Pancreas (tissue), 10 donors: ENCODE data around the gene KCTD17. TPM values are rescaled to one million over a fixed set of nuclear protein-coding genes. Genes with fewer than 3 reads are reported as not detected.

Source experiments
- ATAC-seq, 4 donors: fragments of 200-7000 bp; cut with Tn5 transposase; one replicate each; pipeline versions ENCODE4 v1.8.0 to v1.9.1; 2020; ENCODE audit warnings: mild to moderate bottlenecking in 4 of 4, moderate library complexity in 4 of 4
- DNase-seq, 6 donors: peaks; one replicate each; pipeline ENCODE4 v3.0.0-alpha.2; 2020
- FAIRE-seq: peaks from 2 replicates; lab custom pipeline; 2012; peaks lifted over from hg19 to GRCh38; lab: Jason Lieb, UNC
- H3K27ac ChIP-seq, 4 donors: fragments of 200-600 bp; sonication (generic); 1 replicate in 3 of 4; 2 replicates in 1 of 4; pipeline versions ENCODE4 v1.5.0 to v1.8.0; 2020
- H3K27me3 ChIP-seq, 4 donors: fragments of 200-600 bp; one replicate each; pipeline ENCODE4 v1.8.0; 2021
- H3K36me3 ChIP-seq, 3 donors: fragments of 200-600 bp; sonication (generic) in 1 of 3; one replicate each; pipeline versions ENCODE4 v1.5.0 to v1.8.0; 2020 to 2021
- H3K4me1 ChIP-seq, 3 donors: fragments of 200-600 bp; one replicate each; pipeline ENCODE4 v1.8.0; 2021
- H3K4me3 ChIP-seq, 4 donors: fragments of 200-600 bp; sonication (generic) in 2 of 4; one replicate each; pipeline versions ENCODE4 v1.5.0 to v1.8.0; 2020 to 2021
- H3K9me3 ChIP-seq, 4 donors: fragments of 200-600 bp; one replicate each; pipeline ENCODE4 v1.8.0; 2021
- WGBS, 2 donors: extraction: QIAGEN DNeasy Blood & Tissue Kit; methylation state at CpG; one replicate each; pipeline ENCODE4 v1.1.7; 2013; 5-methylcytosine and 5-hydroxymethylcytosine counted together
- intact Hi-C, 3 donors: fragments of 100-400 bp; cut with DNase I; formaldehyde crosslinking; loops; one replicate each; pipeline versions ENCODE4 v1.11.1 to v1.14.2; 2022
- polyA plus RNA-seq, 2 donors: library from polyadenylated mRNA; stranded (reverse); fragments of 200-250 nt; gene quantifications; one replicate each; pipeline ENCODE4 v1.2.3, GENCODE V29; 2013
- total RNA-seq, 6 donors: library from RNA; stranded (reverse); fragmentation: NEBNext Ultra II Directional in 4 of 6; extraction: Animal tissue kit (Norgen Biotek cat#: 25700) in 4 of 6; gene quantifications; one replicate each; pipeline versions ENCODE4 v1.2.1 to v1.2.4, GENCODE V29; 2021 to 2023
- TF ChIP-seq, protein P1 (sequence below), 4 donors: fragments of 200-600 bp; sonication (generic) in 3 of 4; IDR thresholded peaks; one replicate each; pipeline versions ENCODE4 v1.5.0 to v1.8.0; 2021; ENCODE audit warnings: antibody characterized with exemption in 4 of 4
- donor health status: healthy with polysubstance abuse.
- donor health status: DM: no; HTN: no; CAD: no; lungs with moderate emphysema.
- donor health status: DM: no; HTN: no; CAD: no.
- donor health status: control.
- donor health status: control.
- donor health status: Bipolar disorder and iron deficiency.
- donor health status: DM: yes; HTN: yes; CAD: no.
- donor health status: DM: no; HTN: no; CAD: no.
- donor health status: DM: no; HTN: no; CAD: no.
- donor health status: DM: yes; HTN: yes; CAD: no.

Gene KCTD17
- total and polyA plus RNA-seq, 8 donors, result 2.6 to 11.8 (median 4.4) TPM

GRCh38 chr22:37090920-37091695 is 39.6 kb downstream of the KCTD17 start:
- H3K27ac ChIP-seq, result no peak overlapping the region

DNA sequence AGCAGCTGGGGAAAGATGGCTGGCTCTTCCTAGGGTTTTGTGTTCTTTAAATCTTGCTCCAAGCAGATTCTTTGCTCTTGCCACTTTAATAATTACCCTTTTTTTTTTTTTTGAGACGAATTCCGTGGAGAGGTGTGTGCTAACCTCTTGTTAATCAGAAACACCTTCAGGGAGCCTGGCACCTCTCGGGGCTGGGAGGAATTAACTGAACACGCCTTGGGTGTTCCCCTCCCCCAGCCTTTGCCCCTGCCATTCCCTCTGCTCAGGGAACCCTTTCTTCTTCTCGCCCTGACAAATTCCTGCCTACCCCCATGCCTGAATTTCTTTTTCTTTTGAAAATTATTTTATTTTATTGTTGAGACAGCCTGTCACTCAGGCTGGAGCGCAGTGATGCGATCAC is 40.5 kb downstream of the KCTD17 start:
- H3K4me3 ChIP-seq, result no peak overlapping the region
- DNase-seq (peak in 1 of 6 donors; percentile 11), FAIRE-seq (no peak), ATAC-seq (no peak)
- no peaks in the 10 kb centered on the region for H3K9me3 ChIP-seq
- H3K36me3 ChIP-seq, result no peaks in the 10 kb centered on the region
- 52 to 61% methylated on average over 7 of the region's 7 CpGs for WGBS, 2 donors
- no peaks in the 10 kb centered on the region for H3K4me1 ChIP-seq
- peaks cover 0 to 3% (median 0%) of the 10 kb centered on the region in 4 donors for H3K27me3 ChIP-seq
- no peak overlapping the region for H3K27ac ChIP-seq
- TF ChIP-seq, protein P1, sequence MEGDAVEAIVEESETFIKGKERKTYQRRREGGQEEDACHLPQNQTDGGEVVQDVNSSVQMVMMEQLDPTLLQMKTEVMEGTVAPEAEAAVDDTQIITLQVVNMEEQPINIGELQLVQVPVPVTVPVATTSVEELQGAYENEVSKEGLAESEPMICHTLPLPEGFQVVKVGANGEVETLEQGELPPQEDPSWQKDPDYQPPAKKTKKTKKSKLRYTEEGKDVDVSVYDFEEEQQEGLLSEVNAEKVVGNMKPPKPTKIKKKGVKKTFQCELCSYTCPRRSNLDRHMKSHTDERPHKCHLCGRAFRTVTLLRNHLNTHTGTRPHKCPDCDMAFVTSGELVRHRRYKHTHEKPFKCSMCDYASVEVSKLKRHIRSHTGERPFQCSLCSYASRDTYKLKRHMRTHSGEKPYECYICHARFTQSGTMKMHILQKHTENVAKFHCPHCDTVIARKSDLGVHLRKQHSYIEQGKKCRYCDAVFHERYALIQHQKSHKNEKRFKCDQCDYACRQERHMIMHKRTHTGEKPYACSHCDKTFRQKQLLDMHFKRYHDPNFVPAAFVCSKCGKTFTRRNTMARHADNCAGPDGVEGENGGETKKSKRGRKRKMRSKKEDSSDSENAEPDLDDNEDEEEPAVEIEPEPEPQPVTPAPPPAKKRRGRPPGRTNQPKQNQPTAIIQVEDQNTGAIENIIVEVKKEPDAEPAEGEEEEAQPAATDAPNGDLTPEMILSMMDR (IDR thresholded peaks at IDR 0.05), result no peak
- intact Hi-C loops, result no loop called here

More at GRCh38 chr22:37090920-37091695, 39.6 kb downstream of the KCTD17 start:
- peaks cover 0 to 3% (median 0%) of the 10 kb centered on the region in 4 donors for H3K27me3 ChIP-seq
- no peaks in the 10 kb centered on the region for H3K4me1 ChIP-seq
- TF ChIP-seq, protein P1 (IDR thresholded peaks at IDR 0.05), result no peak
- 61 to 80% methylated on average over 9 of the region's 9 CpGs for WGBS, 2 donors
- H3K9me3 ChIP-seq, result no peaks in the 10 kb centered on the region
- ATAC-seq (no peak), FAIRE-seq (no peak), DNase-seq (peak in 1 of 6 donors; percentile 9)
- no peak overlapping the region for H3K4me3 ChIP-seq
- intact Hi-C loops, result no loop called here
- H3K36me3 ChIP-seq, result no peaks in the 10 kb centered on the region

GRCh38 chr22:37092997-37093396 is 41.5 kb downstream of the KCTD17 start:
- WGBS, 2 donors, result 56 to 67% methylated on average over 6 of the region's 6 CpGs
- TF ChIP-seq, protein P1 (IDR thresholded peaks at IDR 0.05), result no peak
- Histone ChIP-seq H3K4me1 (no peaks in the 10 kb centered on the region), H3K27me3 (peaks cover 0 to 3% (median 0%) of the 10 kb centered on the region in 4 donors), H3K9me3 (no peaks in the 10 kb centered on the region), H3K4me3 (no peak overlapping the region), H3K27ac (no peak overlapping the region), H3K36me3 (no peaks in the 10 kb centered on the region)
- ATAC-seq, result no peak
- FAIRE-seq, result no peak
- intact Hi-C loops, result no loop called here
- peak in 1 of 6 donors; percentile 15 for DNase-seq

- Histone ChIP-seq H3K27ac (no peak overlapping the region), H3K4me3 (no peak overlapping the region), H3K36me3 (no peaks in the 10 kb centered on the region), H3K9me3 (no peaks in the 10 kb centered on the region), H3K27me3 (peaks cover 0 to 3% (median 0%) of the 10 kb centered on the region in 4 donors), H3K4me1 (no peaks in the 10 kb centered on the region)
- ATAC-seq, result no peak
- no peak for DNase-seq
- 20 to 23% methylated on average over 1 of the region's 1 CpG for WGBS, 2 donors
- TF ChIP-seq, protein P1 (IDR thresholded peaks at IDR 0.05), result no peak
- no peak for FAIRE-seq
- intact Hi-C loops, result no loop called here
These were observed 42.7 kb downstream of the KCTD17 start for GRCh38 chr22:37094239-37094638.

GRCh38 chr22:37095113-37095512 is 43.6 kb downstream of the KCTD17 start:
- intact Hi-C loops, result no loop called here
- DNase-seq, result no peak
- Histone ChIP-seq H3K27me3 (peaks cover 0 to 3% (median 0%) of the 10 kb centered on the region in 4 donors), H3K27ac (no peak overlapping the region), H3K4me1 (no peaks in the 10 kb centered on the region), H3K36me3 (no peaks in the 10 kb centered on the region), H3K9me3 (no peaks in the 10 kb centered on the region), H3K4me3 (no peak overlapping the region)
- no peak for FAIRE-seq
- no peak for ATAC-seq
- TF ChIP-seq, protein P1 (IDR thresholded peaks at IDR 0.05), result no peak
- WGBS, 2 donors, result 71 to 85% methylated on average over 11 of the region's 11 CpGs
